HEK293 (cell line): ENCODE data around the gene TP53I3.

ENCODE experiments used
- CTCF ChIA-PET: fragments of 350-600 bp; formaldehyde crosslinking; extraction: SDS; loops from one replicate; lab custom pipeline; 2021; ENCODE audit warnings: antibody characterized with exemption; lab: Yijun Ruan, JAX
- POLR2A ChIA-PET: fragments of 300-600 bp; formaldehyde crosslinking; extraction: SDS; loops from one replicate; lab custom pipeline; 2020; ENCODE audit warnings: antibody characterized with exemption, inconsistent platforms; lab: Yijun Ruan, JAX
- H3K27ac ChIP-seq: fragments of 200-500 bp; sonication (Bioruptor generic); 2 replicates; pipeline ENCODE4 v1.5.1; 2014; ENCODE audit warnings: low read depth, low read length, control low read depth, inconsistent platforms; ENCODE audit errors: extremely low read depth
- H3K36me3 ChIP-seq, 2 experiments: fragments of 200-500 bp in 1 of 2; sonication (Bioruptor generic) in 1 of 2; 1 replicate in 1 of 2; 2 replicates in 1 of 2; pipeline ENCODE4 v1.5.1; 2014 to 2017; ENCODE audit warnings: inconsistent platforms in 2 of 2, low read length in 2 of 2; ENCODE audit not compliant: control insufficient read depth in 2 of 2, insufficient read depth in 1 of 2
- H3K4me1 ChIP-seq: fragments of 200-500 bp; sonication (Bioruptor generic); 2 replicates; pipeline ENCODE4 v1.5.1; 2014; ENCODE audit warnings: mild to moderate bottlenecking, low read length, inconsistent platforms; ENCODE audit not compliant: control insufficient read depth, insufficient read depth
- H3K4me3 ChIP-seq: 2 replicates; pipeline ENCODE4 v1.5.1; 2011; ENCODE audit warnings: low read depth, mild to moderate bottlenecking, control low read depth, low read length, moderate library complexity
- H3K9me3 ChIP-seq: fragments of 200-500 bp; sonication (Bioruptor generic); 2 replicates; pipeline ENCODE4 v1.5.1; 2014; ENCODE audit warnings: low read depth, low read length, inconsistent platforms; ENCODE audit not compliant: control insufficient read depth, insufficient read depth
- AEBP2 ChIP-seq: fragments of 450-650 bp; formaldehyde crosslinking; IDR thresholded peaks from 2 replicates; pipeline ENCODE4 v1.5.1; 2016; ENCODE audit warnings: missing biosample characterization, missing genetic modification characterization, borderline replicate concordance
- REST ChIP-seq: fragments of 450-650 bp; formaldehyde crosslinking; IDR thresholded peaks from 2 replicates; pipeline ENCODE4 v1.5.1; 2016; ENCODE audit warnings: missing biosample characterization, missing genetic modification characterization
- SCRT1 ChIP-seq: fragments of 450-650 bp; formaldehyde crosslinking; IDR thresholded peaks from 2 replicates; pipeline ENCODE4 v1.5.1; 2016; ENCODE audit warnings: missing biosample characterization, missing genetic modification characterization, borderline replicate concordance
- SCRT2 ChIP-seq: fragments of 450-650 bp; formaldehyde crosslinking; IDR thresholded peaks from 2 replicates; pipeline ENCODE4 v1.5.1; 2016; ENCODE audit warnings: missing biosample characterization, missing genetic modification characterization
- ZNF311 ChIP-seq: fragments of 450-650 bp; formaldehyde crosslinking; IDR thresholded peaks from 2 replicates; pipeline ENCODE4 v1.5.1; 2017; ENCODE audit warnings: missing biosample characterization, missing genetic modification characterization, borderline replicate concordance

TP53I3 gene

GRCh38 chr2:24038786-24039499 lies 45.7 kb downstream of the TP53I3 start:
- no peaks in the 10 kb centered on the region for H3K9me3 ChIP-seq
- POLR2A ChIA-PET, result interaction anchor here (0.6 to 1.6 kb wide), 3 partner anchors 8 to 112 kb away, joined by 3 to 5 read pairs (median 4); partner anchors contain the start of genes ATAD2B, FKBP1B and WDCP
- CTCF ChIA-PET, result no interaction called here

More at GRCh38 chr2:24038786-24039499, 45.7 kb downstream of the TP53I3 start:
- H3K4me1 ChIP-seq, result no peaks in the 10 kb centered on the region
- H3K27ac ChIP-seq, result no peak overlapping the region
- peak; percentile 74 for TF ChIP-seq SCRT1
- no peak for TF ChIP-seq AEBP2 (tag by site-specific recombination)
- TF ChIP-seq REST, result no peak
- TF ChIP-seq ZNF311 (tag by site-specific recombination), result no peak
- TF ChIP-seq SCRT2 (tag by site-specific recombination), result peak; percentile 93
- H3K4me3 ChIP-seq, result no peak overlapping the region
- H3K36me3 ChIP-seq, result peaks cover 20 to 35% of the 10 kb centered on the region in 2 experiments
